Adipocyte (in vitro differentiated cells): ENCODE measurements around the gene PHF2.
A peak's percentile ranks its signal among the peaks of the same experiment; 100 is the strongest.

ENCODE experiments used
- DNase-seq: peaks from one replicate; pipeline ENCODE4 v3.0.0-alpha.2; 2015; ENCODE audit warnings: low read depth
- H3K27me3 ChIP-seq: replicated peaks from 2 replicates; pipeline ENCODE4 v1.7.0; 2013; ENCODE audit warnings: mild to moderate bottlenecking, low read length, moderate library complexity; ENCODE audit not compliant: control insufficient read depth, insufficient read depth
- H3K36me3 ChIP-seq: 2 replicates; pipeline ENCODE4 v1.7.0; 2013; ENCODE audit warnings: low read length, mild to moderate bottlenecking, moderate library complexity; ENCODE audit not compliant: control insufficient read depth, insufficient read depth, severe bottlenecking
- H3K4me1 ChIP-seq: 2 replicates; pipeline ENCODE4 v1.7.0; 2013; ENCODE audit warnings: mild to moderate bottlenecking, low read length, moderate library complexity; ENCODE audit not compliant: control insufficient read depth, insufficient read depth
- H3K4me3 ChIP-seq: 2 replicates; pipeline ENCODE4 v1.7.0; 2013; ENCODE audit warnings: mild to moderate bottlenecking, low read length, moderate library complexity
- H3K9ac ChIP-seq: 2 replicates; pipeline ENCODE4 v1.7.0; 2013; ENCODE audit warnings: mild to moderate bottlenecking, low read length, moderate library complexity
- H3K9me3 ChIP-seq: 2 replicates; pipeline ENCODE4 v1.7.0; 2013; ENCODE audit warnings: mild to moderate bottlenecking, low read length, moderate library complexity; ENCODE audit not compliant: control insufficient read depth

PHF2 gene

DNA sequence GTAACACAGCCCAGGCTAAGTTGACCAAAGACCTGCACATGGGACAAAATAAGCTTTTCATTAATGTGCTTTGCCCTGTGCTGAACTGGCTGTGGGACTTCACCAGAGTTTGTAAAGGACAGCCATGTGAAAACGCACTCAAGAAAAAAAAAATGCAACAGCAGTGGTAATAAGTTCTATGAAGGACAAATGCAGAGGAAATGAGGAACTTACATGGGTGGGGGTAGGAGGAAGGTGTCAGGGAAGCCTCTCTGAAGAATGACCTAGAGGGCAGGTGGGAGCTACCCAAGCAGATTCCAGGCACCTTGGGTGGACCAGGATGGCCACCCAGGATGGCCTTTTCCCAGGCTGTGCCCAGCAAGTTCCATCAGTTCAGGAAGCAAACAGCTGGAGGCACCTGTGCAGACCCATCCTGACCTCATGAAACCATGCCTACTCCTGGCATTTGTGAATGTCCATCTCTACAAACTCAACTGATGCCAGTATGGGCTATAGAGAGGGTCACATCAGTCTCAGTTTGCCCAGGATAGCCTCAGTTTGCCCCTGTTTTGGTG, 6.7 kb upstream of the PHF2 start:
- Histone ChIP-seq H3K9me3 (peaks cover 10% of the 10 kb centered on the region), H3K4me3 (no peak overlapping the region), H3K9ac (no peak overlapping the region), H3K4me1 (peaks cover 17% of the 10 kb centered on the region), H3K27me3 (no peaks in the 10 kb centered on the region), H3K36me3 (peaks cover 7% of the 10 kb centered on the region)
- DNase-seq, result no peak

DNA sequence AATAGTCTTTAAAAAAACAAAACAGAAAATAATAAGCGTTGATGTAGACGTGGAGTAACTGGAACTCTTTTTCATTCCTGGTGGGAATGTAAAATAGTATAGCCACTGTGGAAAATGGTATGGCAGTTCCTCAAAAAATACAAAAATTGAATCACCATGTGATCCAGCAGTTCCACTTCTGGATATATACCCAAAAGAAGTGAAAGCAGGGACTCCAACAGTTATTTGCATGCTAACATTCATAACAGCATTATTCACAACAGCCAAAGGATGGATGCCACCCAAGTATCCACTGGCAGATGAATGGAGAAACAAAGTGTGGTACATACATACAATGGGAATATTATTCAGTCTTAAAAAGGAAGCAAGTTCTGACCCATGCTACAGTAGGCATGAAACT, 4.2 kb upstream of the PHF2 start:
- no peaks in the 10 kb centered on the region for H3K27me3 ChIP-seq
- peaks cover 10% of the 10 kb centered on the region for H3K9me3 ChIP-seq
- no peak overlapping the region for H3K9ac ChIP-seq
- no peaks in the 10 kb centered on the region for H3K36me3 ChIP-seq
- H3K4me3 ChIP-seq, result no peak overlapping the region
- no peak for DNase-seq
- H3K4me1 ChIP-seq, result peaks cover 12% of the 10 kb centered on the region

DNA sequence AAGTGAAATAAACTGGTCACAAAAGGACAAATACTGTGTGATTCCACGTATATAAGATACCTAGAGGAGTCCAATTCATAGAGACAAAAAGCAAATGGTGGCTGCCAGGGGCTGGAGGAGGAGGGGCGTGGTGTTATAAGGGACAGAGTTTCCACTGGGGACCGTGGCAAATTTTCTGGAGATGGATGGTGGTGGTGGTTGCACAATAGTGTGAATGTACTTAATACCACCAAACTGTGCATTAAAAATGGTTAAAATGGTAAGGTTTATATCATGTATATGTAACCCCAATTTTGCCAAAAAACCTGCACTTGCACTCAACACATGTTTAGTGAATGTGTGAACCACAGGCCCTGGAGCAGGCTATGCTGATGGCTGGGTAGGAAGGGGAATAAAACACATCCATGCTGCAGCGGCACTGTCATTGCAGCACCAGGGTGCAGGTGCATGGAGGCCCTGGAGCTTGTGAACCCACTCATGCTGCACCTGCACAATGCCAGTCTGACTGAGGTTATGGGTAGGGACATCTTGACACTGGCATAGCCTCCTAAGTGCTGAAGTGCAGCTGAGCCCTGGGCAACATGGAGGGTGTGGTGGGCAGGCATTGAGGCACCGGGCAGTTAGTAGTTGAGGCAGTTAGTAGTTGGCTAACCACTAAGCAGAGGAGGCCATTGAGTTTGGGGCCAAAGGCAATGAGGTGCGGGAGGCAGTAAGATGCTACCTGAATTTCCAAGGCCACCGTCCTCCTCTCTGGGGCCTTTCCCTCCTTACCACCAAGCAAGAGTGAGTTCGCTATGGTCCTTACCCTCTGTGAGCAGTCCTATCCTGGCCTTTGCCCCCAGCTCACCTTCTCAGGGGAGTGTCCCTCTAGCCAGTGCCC, 3.5 kb upstream of the PHF2 start:
- Histone ChIP-seq H3K9me3 (peaks cover 10% of the 10 kb centered on the region), H3K36me3 (no peaks in the 10 kb centered on the region), H3K4me1 (peaks cover 11% of the 10 kb centered on the region), H3K9ac (no peak overlapping the region), H3K27me3 (no peaks in the 10 kb centered on the region), H3K4me3 (no peak overlapping the region)
- no peak for DNase-seq

DNA sequence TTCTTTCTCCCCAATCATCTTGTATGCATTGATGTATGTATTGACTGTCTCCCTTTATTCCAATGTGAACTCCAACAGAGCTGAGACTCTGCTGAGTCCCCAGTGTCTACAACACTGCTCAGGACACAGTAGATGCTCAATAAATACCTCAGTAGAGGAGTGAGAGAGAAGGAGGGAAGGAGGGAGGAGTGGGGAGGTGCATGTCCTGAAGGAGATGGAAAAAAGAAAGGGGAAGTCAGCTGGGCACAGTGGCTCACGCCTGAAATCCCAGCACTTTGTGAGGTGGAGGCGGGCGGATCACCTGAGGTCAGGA, 2.9 kb upstream of the PHF2 start:
- H3K36me3 ChIP-seq, result no peaks in the 10 kb centered on the region
- H3K27me3 ChIP-seq, result no peaks in the 10 kb centered on the region

DNA sequence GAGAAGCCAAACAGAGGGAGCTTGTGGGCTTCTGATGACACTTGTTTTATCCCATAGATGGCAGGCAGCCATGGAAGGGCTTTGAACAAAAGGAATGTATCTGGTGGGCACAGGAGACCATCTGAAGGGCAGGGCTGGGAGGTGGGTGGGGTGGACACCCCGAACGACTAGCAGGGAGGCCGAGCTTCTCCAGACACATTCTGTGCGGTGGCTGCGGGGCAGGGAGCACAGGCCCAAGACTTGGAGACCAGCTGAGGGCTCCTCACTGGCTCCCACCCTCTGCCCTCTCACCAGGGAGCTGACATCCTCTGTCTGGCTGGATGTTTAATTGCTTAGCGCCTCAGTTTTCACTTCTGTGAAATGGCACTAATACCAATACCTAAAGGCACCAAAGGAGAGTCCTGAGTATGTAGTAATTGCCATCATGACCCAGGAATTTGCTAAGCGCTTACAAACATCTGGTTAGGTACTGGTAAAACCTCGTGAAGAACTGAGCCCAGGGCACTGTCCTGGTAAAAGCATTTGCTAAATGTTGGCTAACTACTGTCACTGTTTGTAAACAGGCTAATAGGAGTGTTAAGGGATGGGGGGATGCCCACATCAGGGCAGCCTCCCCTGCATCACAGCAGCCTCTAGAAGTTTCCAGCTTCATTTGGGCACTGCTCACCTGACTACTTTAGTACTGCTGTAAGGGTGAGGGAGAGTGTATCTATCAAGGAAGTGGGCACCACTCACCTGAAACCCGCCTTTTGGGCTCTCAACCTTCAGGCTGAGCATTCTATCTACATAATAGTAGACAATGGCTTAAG, 2.1 kb upstream of the PHF2 start:
- Histone ChIP-seq H3K27me3 (no peaks in the 10 kb centered on the region), H3K36me3 (no peaks in the 10 kb centered on the region), H3K9ac (no peak overlapping the region), H3K4me1 (peaks cover 15% of the 10 kb centered on the region), H3K9me3 (peaks cover 10% of the 10 kb centered on the region), H3K4me3 (no peak overlapping the region)
- no peak for DNase-seq

More for the DNA sequence above, 2.9 kb upstream of the PHF2 start:
- no peak for DNase-seq
- H3K4me3 ChIP-seq, result no peak overlapping the region
- no peak overlapping the region for H3K9ac ChIP-seq
- H3K9me3 ChIP-seq, result peaks cover 10% of the 10 kb centered on the region
- peaks cover 15% of the 10 kb centered on the region for H3K4me1 ChIP-seq

DNA sequence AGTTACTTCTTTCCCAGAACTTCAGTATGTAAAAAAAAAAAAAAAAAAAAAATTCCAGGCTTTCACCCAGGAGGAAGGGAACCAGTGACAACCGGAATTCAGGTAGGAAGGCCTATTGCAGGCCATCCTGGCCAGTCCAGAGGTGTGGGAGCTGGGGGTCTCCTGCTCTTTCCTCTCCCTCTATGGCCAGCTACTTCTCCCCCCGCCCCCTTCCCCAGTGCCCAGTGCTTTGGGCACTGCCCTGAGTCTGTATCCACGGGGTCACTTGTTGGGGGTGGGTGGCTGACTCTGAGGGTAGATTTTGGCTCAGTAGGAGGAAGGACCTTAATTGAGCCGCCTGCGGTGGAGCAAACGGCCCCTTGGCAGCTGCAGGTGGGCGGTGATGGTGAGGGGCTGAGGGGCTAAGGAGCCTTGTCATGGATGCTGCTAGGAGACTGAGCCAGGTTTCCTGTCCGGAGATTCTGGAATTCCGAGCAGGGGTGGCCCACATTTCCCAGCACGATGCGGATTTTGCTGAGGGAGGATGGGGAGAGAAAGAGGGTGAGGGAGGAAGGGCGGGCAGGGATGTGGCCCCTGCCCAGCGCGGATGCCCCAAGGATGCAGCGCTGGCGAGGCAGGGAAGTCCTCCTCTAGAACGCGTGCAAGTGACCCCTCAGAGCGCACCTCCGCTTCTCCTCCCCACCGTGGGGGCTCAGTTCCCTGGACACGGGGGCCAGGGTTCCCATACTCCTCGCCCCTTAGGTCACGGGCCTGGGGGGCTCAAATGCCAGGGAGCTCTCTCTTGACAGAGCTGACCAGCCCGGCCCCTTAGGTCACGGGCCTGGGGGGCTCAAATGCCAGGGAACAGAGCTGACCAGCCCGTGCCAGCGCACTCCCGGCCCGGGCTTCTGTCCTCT, 1.2 kb upstream of the PHF2 start:
- peak overlapping the region; percentile 89 for H3K9ac ChIP-seq
- peaks cover 10% of the 10 kb centered on the region for H3K9me3 ChIP-seq
- DNase-seq, result peak; percentile 36
- peak overlapping the region; percentile 91 for H3K4me3 ChIP-seq
- peaks cover 15% of the 10 kb centered on the region for H3K4me1 ChIP-seq
- no peaks in the 10 kb centered on the region for H3K27me3 ChIP-seq
- no peaks in the 10 kb centered on the region for H3K36me3 ChIP-seq

DNA sequence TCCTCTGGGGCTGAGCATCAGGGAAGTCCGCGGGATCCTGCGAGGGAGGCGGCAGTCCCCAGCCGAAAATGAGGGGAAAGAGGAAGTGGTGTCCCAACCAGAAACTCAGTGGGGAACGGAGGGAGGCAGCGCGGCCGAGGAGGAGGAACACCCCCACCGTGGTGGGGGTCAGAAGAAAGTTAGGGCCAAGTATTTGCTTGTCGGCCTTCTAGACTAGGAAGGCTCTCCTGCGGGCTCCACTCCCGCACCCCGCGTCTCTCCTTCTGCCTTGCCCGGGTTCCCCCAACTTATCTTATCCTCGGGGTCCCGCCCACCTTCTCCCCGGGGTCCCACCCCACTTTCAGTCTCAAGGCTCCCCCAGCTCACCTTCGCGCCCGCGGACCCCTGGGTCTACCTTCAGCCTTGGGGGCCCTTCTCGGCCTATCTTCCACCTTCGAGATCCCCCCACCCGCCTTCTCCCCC, 557 bp upstream of the PHF2 start:
- peaks cover 5% of the 10 kb centered on the region for H3K9me3 ChIP-seq
- H3K4me1 ChIP-seq, result peaks cover 18% of the 10 kb centered on the region
- H3K36me3 ChIP-seq, result no peaks in the 10 kb centered on the region
- H3K4me3 ChIP-seq, result peak overlapping the region; percentile 91
- H3K27me3 ChIP-seq, result no peaks in the 10 kb centered on the region
- H3K9ac ChIP-seq, result peak overlapping the region; percentile 89
- DNase-seq, result peak; percentile 58

DNA sequence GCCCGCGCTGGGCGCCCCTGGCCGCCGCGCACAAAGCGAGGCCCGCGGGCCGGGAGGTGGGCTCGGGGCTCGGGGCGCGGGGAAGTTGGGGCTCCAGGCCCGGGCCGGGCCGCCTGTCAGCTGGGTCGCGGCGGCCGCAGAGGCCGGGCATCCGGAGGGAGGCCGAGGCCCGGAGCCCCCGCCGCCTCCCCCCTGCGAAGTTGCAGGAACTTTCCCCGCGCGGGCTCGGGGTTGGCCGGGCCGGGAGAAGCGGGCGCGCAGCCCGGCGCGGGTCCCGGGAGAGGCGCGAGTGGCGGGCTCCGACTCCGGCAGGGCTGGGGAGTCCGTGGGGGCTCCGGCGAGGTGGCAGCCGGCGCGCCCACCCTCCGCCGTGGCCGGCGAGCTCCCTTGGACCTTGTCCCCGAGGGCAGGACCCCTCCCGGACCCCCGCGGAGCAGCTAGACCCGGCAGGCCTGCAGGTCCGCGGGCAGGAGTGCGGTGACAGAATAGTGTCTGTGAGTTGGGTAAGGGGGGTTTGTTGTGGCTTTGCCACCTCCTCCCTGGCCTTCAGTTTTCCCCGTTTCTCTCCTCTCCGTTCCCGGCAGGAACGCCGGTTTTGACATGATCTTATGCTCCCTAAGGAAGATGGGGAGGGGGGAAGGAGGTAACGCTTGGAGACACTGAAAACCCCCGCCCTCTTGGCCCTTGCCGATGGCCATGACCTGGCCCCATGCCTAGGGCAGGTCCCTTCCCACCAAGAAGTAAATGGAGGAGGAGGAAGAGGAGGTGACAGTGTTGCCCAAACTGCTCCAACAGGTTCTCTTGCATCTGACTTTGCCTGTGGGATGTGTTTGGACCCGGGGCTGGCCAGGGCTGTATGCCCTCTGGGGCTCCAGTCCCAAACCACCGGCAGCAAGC, 942 bp downstream of the PHF2 start:
- Histone ChIP-seq H3K4me1 (peaks cover 22% of the 10 kb centered on the region), H3K36me3 (no peaks in the 10 kb centered on the region), H3K4me3 (peak overlapping the region; percentile 89), H3K27me3 (no peaks in the 10 kb centered on the region), H3K9ac (peak overlapping the region; percentile 87), H3K9me3 (no peaks in the 10 kb centered on the region)
- DNase-seq, result peak; percentile 69

DNA sequence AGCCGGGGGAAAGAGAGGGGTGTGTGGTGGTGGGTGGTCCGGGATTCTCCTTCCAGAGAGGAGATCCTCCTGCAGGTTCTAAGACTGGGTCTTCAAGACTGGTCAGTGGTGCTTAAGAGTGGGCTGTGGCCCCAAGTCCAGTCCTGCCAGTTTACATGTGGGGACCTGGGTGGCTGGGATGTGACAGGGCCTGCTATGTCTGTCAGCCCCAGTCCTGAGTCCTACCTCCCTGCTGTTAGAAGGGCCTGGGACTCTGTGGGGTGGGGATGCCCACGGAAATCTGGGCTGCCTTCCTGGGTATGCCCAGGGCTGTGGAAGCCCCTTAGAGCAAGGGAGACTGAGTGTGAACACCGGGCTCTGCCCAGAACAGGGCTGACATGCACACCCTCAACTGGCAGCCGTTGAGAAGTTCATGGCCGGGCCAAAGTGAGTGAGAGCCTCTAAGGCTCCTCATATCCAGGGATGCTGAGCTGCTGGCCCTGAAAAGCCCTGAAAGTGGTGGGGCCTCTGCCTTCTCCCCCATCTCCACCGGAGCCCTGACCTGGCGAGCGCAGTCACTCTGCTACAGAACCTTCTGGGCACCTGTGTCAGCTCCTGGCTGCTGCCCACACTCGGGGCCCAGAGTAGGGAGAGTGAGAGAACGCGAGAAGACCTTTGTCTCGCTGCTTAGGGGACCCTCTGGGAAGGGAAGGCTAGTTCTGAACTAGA, 1.7 kb downstream of the PHF2 start:
- H3K9ac ChIP-seq, result peak overlapping the region; percentile 87
- peak; percentile 34 for DNase-seq

More for the DNA sequence above, 1.7 kb downstream of the PHF2 start:
- H3K27me3 ChIP-seq, result no peaks in the 10 kb centered on the region
- peak overlapping the region; percentile 89 for H3K4me3 ChIP-seq
- peaks cover 22% of the 10 kb centered on the region for H3K4me1 ChIP-seq
- H3K9me3 ChIP-seq, result no peaks in the 10 kb centered on the region
- no peaks in the 10 kb centered on the region for H3K36me3 ChIP-seq
